HepG2 (cell line): ENCODE results near the gene SHF.

ENCODE experiments used
- ATF5 ChIP-seq: sonication (generic); formaldehyde crosslinking; IDR thresholded peaks from 2 replicates; pipeline ENCODE4 v1.4.0; 2020; ENCODE audit warnings: mild to moderate bottlenecking, low read depth, missing genetic modification reagents
- CEBPB ChIP-seq: IDR thresholded peaks from 2 replicates; pipeline ENCODE4 v1.6.1; 2011; ENCODE audit warnings: low read depth, low read length, improper control_type of control experiment, borderline replicate concordance
- CTCF ChIP-seq: sonication (generic); formaldehyde crosslinking; IDR thresholded peaks from 2 replicates; pipeline ENCODE4 v1.5.0; 2020; ENCODE audit warnings: mild to moderate bottlenecking, missing genetic modification reagents, moderate library complexity
- EZH2 ChIP-seq: conservative IDR thresholded peaks from 2 replicates; pipeline ENCODE4 v1.6.1; 2012; ENCODE audit warnings: mild to moderate bottlenecking, low read depth, low read length, moderate library complexity
- FOXJ3 ChIP-seq: sonication (generic); formaldehyde crosslinking; IDR thresholded peaks from 2 replicates; pipeline ENCODE4 v1.4.0; 2020; ENCODE audit warnings: missing genetic modification reagents, mild to moderate bottlenecking, borderline replicate concordance
- HMG20B ChIP-seq: conservative IDR thresholded peaks from 2 replicates; pipeline ENCODE4 v1.6.1; 2016; ENCODE audit warnings: missing genetic modification reagents, missing compliant biosample characterization
- POLR2AphosphoS2 ChIP-seq: IDR thresholded peaks from 2 replicates; pipeline ENCODE4 v1.6.1; 2011; ENCODE audit warnings: low read depth, low read length, improper control_type of control experiment
- SNAI1 ChIP-seq: sonication (generic); formaldehyde crosslinking; IDR thresholded peaks from 2 replicates; pipeline ENCODE4 v1.5.0; 2020; ENCODE audit warnings: mild to moderate bottlenecking, missing genetic modification reagents, borderline replicate concordance
- SNRNP70 ChIP-seq: fragments of 200-400 bp; formaldehyde crosslinking; IDR thresholded peaks from 2 replicates; pipeline ENCODE4 v1.6.1; 2017; ENCODE audit warnings: mild to moderate bottlenecking, low read depth, low read length, moderate library complexity
- ZNF207 ChIP-seq: fragments of 450-650 bp; IDR thresholded peaks from 2 replicates; pipeline ENCODE4 v1.6.1; 2016; ENCODE audit warnings: antibody characterized with exemption, borderline replicate concordance
- ZNF564 ChIP-seq: sonication (generic); formaldehyde crosslinking; IDR thresholded peaks from 2 replicates; pipeline ENCODE4 v1.8.1; 2023; ENCODE audit warnings: mild to moderate bottlenecking, missing genetic modification reagents

- no peak for TF ChIP-seq CTCF (CRISPR knock-in tag)
- no peak for TF ChIP-seq SNAI1 (CRISPR knock-in tag)
- no peak for TF ChIP-seq ATF5
- no peak for TF ChIP-seq EZH2
- TF ChIP-seq FOXJ3 (CRISPR knock-in tag): no peak
- TF ChIP-seq ZNF564 (CRISPR knock-in tag): no peak
- TF ChIP-seq ZNF207: no peak
- no peak for TF ChIP-seq HMG20B
- no peak for TF ChIP-seq SNRNP70
- TF ChIP-seq POLR2AphosphoS2: no peak
- TF ChIP-seq CEBPB: no peak
These were observed 39.4 kb downstream of the SHF start for GRCh38 chr15:45148076-45149059.
